ENCODE measurements around the gene PXK.

DNA sequence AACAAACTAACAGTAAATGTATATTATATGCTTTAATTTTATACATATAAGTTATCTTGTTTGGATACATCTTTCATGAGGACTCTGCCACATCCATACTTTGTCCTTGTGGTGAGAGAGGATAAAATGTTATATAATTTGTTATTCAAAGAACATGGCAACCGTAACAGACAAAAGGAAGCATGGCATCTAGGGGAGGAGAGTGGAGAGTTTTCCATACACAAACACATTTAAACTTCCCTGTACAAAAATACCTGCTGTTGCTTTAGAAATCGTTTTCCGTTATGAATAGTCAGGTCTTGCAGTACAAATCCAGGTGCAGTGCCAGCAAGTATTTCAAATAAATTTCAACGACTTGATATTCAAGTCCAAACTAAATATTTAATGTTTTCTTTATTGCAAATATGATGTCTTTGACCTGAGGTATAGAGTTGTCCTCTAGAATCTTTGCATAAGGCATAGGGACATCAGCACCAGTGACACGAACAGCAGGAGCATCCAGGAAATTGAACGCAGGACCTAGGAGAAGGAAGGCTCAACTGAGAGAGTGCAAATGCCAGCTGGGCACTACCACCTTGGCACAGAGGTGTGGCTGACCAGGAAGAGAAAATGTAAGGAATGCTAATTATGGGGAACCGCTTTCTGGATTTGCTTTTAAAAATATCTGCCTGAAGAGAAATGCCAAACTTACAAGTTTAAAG is 95.1 kb downstream of the PXK start:
- no peak for TF ChIP-seq EP300 (IDR thresholded peaks at IDR 0.05; ENCODE audit: borderline replicate concordance)
- no peak for TF ChIP-seq RAD21 (IDR thresholded peaks at IDR 0.05; ENCODE audit: low read depth)
- no peak for TF ChIP-seq TEAD4 (IDR thresholded peaks at IDR 0.05)
- no peak for TF ChIP-seq FOXM1 (IDR thresholded peaks at IDR 0.05; ENCODE audit: borderline replicate concordance, low read depth)

Data from Ishikawa (cell line).